GM19372 (cell line): ENCODE measurements around the gene CFD.

Source experiments
- ATAC-seq: cut with Tn5 transposase; IDR thresholded peaks from one replicate; pipeline ENCODE4 v1.9.1; 2021; ENCODE audit warnings: mild to moderate bottlenecking, low read depth, moderate library complexity; ENCODE audit not compliant: unreplicated experiment

The CFD gene

DNA sequence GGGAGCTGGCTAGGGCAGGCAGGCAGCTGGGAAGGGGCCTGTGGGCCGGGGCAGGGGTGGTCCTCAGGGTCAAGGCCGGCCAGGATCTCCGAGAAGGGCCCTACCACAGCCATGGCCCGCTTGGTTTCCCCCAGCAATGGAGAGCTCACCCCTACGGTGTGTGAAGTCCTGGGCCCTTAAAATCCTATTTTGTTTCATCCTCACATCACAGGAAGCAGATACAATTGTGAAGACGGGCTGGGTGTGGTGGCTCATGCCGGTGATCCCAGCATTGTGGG is 42.6 kb downstream of the CFD start:
- ATAC-seq = no peak

DNA sequence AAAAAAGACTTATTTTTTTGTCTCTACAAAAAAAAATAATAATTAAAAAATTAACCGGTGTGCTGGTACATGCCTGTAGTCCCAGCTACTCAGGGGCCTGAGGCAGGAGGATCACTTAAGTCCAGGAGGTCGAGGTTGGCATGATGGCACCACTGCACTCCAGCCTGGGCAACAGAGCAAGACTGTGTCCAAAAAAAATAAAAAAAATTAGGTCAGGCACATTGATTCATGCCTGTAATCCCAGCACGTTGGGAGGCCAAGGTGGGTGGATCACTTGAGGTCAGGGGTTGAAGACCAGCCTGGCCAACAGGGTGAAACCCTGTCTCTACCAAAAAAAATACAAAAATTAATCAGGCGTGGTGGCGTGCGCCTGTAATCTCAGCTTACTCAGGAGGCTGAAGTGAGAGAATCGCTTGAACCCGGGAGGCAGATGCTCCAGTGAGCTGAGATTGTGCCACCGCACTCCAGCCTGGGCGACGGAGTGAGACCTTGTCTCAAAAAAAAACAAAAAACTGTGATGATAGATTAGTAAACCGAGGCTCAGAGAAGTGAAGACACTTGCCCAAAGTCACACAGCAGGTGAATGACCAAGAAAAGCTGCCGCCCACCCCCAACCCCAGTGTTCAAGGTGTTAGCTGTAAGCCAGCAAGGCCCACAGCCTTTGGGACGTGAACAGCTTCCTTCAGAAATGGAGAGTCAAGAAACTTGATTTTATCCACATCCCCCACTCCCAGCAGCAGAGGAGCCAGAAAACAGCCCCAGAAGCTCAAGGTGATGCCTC is 43.2 kb downstream of the CFD start:
- no peak for ATAC-seq

DNA sequence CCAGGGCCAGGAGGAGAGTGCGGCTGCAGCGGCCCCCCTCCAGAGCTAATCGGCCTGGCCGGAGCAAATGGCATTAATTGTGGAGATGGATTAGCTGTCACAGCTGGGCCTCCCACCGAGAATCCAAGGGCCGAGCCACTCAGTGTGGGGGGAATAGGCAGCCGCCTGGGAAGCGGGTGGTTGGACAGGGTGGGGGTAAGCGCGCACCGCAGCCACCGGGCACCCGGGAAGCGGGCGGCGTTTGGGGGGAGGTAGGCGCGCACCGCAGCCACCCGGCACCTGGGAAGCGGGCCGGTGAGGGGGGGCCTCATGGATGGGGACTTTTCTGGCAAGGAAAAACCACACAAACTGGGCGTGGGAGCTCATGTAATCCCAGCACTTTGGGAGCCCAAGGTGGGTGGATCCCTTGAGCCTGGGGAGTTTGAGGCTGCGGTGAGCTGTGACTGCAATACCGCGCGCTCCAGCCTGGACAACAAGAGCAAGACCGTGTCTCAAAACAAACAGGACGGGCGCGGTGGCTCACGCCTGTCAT is 43.9 kb downstream of the CFD start:
- ATAC-seq = no peak

DNA sequence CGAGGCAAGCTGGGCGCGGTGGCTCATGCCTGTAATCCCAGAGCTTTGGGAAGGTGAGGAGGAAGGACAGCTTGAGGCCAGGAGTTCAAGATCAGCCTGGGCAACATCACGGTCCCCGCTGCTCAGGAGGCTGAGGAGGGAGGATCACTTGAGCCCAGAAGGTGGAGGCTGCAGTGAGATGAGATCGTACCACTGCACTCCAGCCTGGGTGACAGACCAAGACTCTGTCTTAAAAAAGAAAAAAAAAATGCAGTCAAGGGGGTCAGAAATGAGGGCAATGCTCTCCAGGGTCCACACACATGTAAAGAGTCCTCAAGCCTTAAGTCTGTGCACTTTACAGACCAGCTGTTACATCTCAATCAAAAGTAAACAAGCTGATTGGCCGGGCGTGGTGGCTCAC is 45.1 kb downstream of the CFD start:
- ATAC-seq = no peak

DNA sequence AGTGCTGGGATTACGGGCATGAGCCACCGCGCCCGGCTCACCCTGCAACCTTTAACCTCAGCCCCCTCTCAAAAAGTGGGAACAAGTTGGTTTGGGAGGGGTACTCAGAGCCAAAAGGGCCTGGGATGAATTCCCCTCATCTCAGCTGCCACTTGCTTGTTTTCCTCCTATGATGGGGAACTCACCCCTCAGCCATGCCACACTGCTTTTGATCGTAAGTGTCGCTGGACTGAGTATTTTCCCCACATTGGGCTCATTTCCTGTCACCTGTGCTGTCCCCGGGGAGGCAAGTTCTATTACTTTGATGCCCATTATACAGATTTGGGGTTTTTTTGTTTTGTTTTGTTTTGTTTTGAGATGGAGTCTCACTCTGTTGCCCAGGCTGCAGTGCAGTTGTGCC is 47.0 kb downstream of the CFD start:
- no peak for ATAC-seq

DNA sequence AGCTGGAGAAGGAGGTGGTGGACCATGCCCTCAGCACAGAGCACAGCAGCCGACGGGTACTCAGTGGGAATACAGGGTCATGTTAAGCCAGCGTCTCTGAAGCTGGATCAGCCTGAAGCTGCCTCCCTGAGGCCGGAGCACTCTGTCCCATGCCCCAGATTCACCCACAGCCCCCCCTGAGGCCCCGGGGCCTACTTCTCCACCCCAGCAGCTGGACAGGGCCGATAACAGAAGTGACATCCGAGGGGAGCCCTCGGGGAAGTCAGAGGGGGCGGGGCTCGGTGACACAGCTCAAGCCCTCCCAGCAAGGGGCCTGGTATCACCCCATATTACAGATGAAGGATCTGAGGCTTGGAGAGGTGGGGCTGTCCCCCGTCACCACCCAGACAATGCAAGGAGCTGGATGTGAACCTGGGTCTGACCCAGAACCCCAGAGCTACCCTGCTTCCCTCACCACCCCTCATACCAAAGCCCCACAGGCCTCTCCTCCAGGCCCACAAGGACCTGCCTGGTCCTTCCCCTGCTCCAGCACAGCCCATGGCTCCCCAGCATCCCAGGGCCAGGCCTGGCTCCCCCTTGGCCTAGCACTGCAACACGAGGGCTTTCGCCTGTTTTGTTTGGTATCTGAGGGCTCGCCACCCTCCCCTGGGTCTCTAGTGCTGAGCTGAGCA is 47.9 kb downstream of the CFD start:
- no peak for ATAC-seq

DNA sequence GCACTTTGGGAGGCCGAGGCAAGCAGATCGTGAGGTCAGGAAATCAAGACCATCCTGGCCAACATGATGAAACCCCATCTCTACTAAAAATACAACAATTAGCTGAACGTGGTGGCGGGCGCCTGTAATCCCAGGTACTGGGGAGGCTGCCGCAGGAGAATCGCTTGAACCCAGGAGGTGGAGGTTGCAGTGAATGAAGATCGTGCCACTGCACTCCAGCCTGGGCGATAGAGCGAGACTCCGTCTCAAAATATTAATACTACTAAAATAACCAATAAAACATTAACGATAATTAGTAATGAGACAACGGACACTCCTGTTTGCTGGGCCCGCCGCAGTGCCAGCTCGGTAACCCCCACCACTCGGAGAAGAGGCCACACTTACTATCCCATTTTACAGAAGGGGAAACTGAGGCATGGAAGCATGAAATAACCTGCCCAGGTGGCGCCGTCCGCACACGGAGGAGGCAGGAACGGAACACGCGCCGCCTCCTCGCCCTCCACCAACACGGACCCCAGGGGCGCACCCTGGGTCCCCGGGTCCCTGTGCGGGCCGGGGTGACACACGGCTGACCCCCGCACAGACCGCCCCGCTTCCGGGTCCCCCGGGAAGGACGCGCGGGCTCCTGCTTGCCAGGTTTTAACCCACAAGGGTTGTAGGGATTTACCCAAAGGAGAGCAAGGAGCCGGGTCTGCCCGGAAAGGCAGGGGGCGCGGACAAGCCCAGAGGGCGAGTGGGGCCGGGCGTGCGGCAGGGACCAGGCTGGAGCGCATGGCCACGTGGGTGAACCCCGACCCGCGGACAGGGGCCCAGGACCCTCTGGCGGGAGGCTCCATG is 52.0 kb downstream of the CFD start:
- ATAC-seq = no peak

DNA sequence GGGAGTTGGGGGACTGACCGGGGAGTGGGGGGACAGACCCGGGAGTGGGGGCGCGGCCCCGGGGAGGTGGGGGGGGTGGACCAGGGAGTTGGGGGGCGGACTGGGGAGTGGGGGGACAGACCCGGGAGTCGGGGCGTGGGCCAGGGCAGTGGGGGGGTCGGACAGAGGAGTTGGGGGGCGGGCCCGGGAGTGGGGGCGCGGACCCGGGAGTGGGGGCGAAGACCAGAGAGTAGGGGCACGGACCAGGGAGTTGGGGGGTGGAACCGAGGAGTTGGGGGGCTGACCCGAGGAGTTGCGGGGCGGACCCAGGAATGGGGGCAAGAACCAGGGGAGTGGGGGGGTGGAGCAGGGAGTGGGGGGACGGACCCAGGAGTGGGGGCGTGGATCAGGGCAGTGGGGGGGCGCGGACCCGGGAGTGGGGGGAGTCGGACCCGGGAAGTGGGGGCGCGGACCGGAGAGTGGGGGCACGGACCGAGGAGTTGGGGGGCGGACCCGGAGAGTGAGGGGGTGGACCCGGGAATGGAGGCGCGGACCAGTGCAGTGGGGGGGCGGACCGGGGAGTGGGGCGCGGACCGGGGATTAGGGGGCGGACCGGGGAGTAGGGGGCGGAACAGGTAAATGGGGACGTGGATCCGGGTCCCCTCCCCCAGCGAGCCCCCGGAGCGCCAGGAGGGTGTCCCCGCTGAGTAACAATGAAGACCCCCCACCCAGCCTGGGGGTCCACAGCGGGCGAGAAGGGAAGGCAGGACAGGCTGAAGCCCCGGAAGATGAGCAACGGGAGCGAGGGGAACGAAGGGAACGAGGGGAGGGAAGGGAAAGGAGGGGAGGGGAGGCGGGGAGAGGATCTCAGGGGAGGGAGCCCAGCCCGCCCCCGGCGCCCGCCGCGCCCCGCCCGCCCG is 53.0 kb downstream of the CFD start:
- no peak for ATAC-seq
